Stimulated activated CD8-positive, alpha-beta memory T cell treated with anti-CD3 and anti-CD28 coated beads, Interleukin-12 subunit alpha, Interleukin-12 subunit beta, amount 100 ng/mL, for 24 hours (primary cell): ENCODE data around the gene TEKT3.

ENCODE experiments used
- DNase-seq: peaks from one replicate; pipeline ENCODE4 v3.0.0-alpha.2; 2020; ENCODE audit errors: extremely low read depth

TEKT3 gene

DNA sequence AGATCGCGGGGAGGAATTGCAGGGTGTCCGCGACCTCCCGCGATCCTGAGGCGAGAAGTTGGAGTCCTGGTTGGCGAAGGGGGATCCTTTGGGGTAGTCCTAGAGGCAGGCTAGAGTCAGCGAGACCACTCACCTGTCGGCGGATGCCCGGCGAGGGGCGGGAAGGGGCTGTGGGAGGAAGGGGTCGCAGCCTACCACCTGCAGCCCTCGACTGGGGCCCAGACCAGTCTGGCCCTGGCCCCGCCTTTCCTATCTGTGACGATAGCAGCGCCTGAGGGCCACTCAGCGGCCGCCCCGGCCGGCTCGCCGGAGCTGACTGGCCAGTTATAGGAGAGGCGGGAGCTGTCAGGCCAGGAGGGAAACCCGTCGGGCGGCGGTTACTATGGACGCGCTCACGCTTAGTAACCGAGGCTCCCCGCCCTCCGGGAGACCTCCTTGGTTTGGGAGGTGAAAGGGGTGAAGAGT, at the start of gene TEKT3:
TEKT3 (minus strand) TSS at position 213 of the 465 bp plus-strand sequence. CDS start 10,012 bp downstream, outside the sequence.
- no peak for DNase-seq

DNA sequence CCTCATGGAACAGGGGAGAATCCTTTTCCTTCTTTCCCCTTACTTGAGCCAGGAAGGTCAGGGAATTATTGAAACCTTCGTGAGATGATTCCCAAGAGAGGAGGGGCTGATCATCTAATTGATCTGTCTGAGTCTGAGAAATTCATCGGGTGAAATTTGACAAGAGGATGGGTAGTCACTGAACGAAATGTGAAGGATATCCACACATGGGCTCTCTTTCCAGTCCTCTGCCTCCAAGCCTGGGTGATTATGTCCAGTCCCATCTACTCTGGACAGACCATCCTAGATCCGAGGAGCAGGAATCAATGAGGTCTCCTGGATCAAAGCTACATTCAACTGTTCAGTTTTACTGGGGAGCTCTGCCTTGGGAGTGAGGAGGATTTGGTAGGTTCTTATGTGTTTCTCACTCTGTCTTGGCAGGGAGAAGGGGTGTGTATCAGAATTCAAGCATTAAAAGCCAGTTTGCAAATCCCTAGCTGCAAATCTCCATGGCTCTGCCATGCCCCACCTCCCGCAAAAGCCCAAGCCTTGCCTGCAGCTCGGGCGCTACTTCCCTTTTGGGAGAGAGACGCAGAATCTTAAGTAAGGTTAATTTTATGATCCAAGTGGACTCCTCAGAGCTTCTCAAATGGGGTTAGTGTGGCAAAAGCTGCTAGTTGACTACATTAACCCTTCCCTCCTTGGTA, 47.1 kb upstream of the TEKT3 start:
- DNase-seq = no peak

- no peak for DNase-seq
Measured at GRCh38 chr17:15386083-15386482, 44.7 kb upstream of the TEKT3 start.

- no peak for DNase-seq
Measured at GRCh38 chr17:15385305-15385704, 43.9 kb upstream of the TEKT3 start.

DNA sequence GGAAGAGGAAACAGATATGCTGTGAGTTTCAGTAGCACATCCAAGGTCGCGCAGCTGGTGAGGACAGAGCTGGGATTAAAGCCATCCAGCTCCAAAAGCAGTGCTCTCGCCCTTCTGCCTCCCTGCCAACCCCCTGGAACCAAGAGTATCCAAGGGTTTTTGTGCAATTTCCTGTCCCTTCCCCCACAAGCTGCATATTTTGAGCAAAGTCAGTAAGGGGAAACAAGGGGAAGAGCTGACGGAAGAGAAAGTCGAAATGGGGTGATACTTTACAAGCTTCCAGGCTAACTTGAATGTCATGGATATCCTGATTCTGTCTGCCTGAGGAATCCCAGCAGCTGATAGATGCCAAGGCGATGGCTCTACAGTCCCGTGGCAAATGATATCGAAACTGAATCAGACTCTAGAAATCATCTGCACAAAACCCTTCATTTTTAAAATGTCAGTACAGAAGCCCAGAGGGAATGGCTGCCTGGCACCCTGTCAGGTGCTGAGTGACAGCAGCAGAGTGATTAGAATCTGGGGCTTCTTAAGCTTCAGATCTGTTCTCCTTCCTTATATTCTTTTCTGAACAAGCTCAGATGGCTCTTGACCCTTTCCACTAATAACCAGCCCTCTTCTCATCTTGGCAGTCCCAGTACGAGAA, 42.9 kb upstream of the TEKT3 start:
- no peak for DNase-seq

- no peak for DNase-seq
Measured at GRCh38 chr17:15382914-15383313, 41.5 kb upstream of the TEKT3 start.

DNA sequence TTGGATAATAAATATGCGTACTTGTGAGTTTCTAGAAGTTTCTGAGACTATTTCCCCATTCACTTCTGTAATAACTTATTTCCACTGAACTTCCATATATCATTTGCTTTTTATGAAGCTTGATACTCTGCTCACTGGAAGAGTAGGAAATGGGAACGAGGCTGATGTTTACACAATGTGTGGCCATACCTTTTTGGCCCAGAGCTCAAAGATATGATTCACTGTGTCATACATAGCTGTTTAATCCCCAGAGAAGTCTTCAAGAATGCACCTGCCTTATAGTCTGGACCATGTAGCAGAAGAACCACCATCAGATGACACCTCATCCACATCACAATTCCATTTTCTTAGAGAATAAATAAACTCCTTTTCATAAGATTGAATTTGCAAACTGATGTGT, 40.3 kb upstream of the TEKT3 start:
- DNase-seq = no peak

- no peak for DNase-seq
Measured at GRCh38 chr17:15380446-15380845, 39.0 kb upstream of the TEKT3 start.

- DNase-seq = no peak
Measured at GRCh38 chr17:15379659-15380058, 38.3 kb upstream of the TEKT3 start.

GRCh38 chr17:15378243-15378642, 36.8 kb upstream of the TEKT3 start:
- no peak for DNase-seq

DNA sequence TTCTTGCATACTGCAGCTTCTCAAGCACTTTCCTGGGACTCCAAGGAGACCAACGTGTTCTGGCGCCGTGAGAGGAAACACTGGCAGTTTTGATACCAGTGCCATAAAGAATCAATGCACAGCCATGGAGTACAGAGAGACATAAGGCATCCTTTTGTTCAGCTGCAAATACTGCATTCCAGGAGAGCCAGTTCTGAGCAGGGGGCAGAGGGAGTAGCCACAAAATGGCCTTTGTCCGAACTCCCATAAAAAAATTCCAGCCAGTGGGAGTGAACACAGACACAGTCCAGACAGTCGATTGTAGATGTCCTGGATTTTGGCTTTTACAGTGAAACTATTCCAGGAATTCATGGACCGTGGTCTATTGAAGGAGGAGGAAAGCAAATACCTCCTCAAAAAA, 36.2 kb upstream of the TEKT3 start:
- no peak for DNase-seq

DNA sequence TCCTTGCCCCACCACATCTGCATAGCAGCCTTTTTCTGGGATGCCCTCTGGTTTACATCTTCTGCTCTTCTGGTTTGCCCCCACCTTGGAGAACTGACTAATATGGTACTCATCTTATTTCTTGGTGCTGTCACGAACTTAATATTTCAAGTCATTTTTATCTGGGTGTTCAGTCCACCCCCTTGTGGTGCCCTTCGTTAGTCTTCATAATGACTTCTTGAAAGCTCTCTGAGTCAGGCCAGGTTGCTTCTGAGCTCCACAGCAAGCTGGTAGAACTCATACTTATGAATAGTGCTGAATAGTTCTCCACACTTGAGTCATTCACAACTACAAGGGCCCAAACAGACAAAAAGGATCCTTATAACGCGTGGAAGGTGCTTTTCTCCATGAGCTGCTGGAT, 35.8 kb upstream of the TEKT3 start:
- no peak for DNase-seq

- DNase-seq = no peak
Measured at GRCh38 chr17:15371376-15372130, 30.2 kb upstream of the TEKT3 start.

DNA sequence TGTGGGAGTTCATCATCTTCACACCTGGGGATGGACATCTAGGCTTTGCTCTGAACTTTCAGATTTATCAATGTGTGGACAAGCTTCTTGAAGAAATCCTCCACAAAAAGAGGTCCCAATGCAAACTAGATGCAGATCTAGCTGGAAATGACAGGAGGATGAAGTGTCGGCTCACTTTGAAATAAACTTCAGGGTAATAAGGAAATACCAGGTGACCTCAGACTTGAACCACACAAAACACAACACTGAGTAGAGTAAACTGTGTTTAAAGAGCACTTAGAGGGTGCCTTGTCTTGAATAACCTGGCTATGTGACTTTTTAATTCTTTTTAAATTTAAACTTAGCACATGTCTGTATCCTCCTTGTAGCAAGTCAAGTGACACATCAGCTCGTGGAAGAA, 27.2 kb upstream of the TEKT3 start:
- DNase-seq = no peak

- DNase-seq = no peak
Measured at GRCh38 chr17:15366026-15366425, 24.6 kb upstream of the TEKT3 start.

DNA sequence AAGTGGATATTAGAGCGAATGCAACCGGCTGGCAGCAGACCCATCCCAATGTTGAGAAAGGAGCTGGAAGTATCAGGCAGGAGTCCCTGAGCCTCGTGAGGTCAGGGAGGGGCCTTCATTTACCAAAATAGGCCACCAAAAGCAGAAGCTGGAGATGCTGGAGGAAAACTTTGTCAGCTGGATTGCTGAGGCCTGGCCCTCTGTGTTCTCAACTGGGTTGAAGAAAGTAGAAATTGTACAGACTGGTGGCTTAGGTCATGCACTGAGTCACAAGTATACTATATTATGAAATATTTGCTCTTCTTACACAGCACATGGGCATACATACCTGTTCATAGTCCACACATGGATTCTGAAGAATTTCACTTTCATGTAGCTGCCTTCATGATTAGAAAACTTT, 23.2 kb upstream of the TEKT3 start:
- DNase-seq = no peak

DNA sequence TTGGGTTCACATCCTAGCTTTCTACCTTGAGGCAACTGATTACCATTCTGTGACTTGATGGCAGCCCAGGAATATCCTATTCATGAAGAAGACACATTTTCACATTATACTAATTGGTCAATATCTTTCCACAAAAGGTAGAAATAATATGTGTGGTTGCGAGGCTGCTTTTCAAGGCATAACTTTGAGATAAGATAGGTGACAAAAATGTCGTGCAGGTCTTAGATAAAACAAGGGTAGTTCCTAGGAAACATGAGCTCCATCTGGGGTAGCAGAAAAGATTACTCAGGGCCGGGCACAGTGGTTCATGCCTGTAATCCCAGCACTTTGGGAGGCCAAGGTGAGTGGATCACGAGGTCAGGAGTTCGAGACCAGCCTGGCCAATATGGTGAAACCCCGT, 22.3 kb upstream of the TEKT3 start:
- no peak for DNase-seq

DNA sequence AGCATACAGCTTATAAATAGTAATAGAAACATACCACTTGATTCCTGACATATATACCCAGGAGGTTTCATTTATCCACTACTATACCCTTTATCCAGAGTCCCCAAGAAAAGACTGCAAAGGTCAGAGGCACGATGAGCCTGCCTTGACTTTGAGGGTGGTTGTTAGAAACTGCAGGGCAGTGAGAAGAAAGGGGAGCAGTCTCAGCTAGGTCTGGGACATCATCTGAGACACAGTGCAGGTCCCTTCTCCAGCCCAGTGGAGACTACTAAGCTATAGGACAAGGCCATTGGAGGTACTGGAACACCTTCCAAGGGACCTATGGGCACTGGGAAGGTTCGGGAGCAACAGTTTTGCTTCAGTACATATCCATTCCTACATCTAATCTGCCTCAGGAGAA, 20.2 kb upstream of the TEKT3 start:
- no peak for DNase-seq

DNA sequence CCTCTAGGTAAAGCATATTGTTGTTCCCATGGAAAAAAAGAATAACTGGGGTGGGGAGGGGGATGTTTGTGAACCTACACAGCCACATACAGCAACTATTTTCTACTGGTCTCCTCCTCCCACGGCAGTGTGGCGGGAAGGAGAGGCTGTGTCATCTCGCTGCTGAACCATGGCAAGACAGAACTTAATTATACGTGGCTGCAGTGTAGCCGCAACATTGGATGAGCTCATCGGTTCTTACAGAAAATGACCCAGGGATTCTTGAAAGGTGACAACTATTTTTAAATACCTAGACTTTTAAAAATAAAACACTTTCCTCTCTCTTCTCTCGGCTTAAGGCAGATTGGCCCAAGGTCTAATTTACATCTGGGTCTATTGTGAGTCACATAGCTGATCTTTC, 19.8 kb upstream of the TEKT3 start:
- DNase-seq = no peak

GRCh38 chr17:15354256-15354655, 12.9 kb upstream of the TEKT3 start:
- no peak for DNase-seq

GRCh38 chr17:15351925-15352324, 10.5 kb upstream of the TEKT3 start:
- DNase-seq = no peak

DNA sequence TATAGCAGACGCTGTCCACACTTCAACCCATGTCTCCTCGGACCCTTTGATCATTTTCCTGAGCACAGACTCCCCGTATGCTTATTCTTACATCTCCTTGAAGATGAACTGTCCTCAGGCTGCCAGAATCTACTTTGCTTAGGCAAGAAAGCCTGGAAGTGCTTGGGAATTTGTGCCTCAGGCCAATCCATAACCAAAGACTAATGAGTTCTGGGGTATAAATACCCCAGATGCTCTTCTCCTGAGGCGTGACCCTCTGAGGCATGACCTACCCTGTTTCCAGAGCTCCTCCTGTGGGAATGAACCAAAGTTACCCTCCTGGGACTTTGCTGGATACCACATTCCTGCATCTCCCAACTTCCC, 10.1 kb upstream of the TEKT3 start:
- no peak for DNase-seq
